ENCODE data around the gene MOSMO.

MOSMO gene

DNA sequence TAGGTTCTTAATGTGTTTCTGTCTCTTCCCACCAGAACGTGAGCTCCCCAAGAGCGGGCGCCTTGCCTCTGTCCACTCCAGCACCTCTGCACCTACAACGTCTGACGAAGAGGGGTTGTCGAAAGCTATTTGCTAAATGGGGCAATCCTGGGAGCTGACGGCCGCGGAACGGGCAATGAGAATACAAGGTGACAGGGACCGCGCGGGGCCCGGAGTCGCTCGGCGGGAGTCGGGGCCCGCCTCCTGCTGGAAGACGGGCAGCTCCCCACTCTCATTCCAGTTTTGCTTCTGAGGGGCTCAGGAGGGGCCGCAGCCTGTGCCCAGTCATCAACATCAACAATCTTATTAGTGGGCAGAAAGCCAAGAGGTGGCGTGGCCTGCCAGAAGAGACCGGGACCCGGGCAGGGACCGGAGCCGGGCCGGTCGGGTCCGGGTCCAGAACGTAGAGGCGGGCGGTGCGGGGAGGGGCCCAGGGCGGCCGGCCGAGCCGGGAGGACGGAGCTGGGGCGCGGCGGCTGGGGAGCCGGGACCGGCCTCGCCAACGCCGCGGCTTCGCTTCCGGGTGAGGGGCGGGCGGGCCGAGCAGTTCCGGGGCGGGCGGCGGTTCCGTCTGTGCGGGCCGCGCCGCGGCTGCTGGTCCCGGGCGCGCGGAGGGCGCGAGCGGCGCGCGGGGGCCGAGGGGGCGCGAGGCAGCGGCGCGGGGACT lies at the start of gene MOSMO:
MOSMO (plus strand) TSS at position 603 of the 706 bp plus-strand sequence. CDS start 191 bp downstream, outside the sequence.
- H3K27ac ChIP-seq: peak within 1 kb of the TSS; percentile 60
- TF ChIP-seq, protein P1, sequence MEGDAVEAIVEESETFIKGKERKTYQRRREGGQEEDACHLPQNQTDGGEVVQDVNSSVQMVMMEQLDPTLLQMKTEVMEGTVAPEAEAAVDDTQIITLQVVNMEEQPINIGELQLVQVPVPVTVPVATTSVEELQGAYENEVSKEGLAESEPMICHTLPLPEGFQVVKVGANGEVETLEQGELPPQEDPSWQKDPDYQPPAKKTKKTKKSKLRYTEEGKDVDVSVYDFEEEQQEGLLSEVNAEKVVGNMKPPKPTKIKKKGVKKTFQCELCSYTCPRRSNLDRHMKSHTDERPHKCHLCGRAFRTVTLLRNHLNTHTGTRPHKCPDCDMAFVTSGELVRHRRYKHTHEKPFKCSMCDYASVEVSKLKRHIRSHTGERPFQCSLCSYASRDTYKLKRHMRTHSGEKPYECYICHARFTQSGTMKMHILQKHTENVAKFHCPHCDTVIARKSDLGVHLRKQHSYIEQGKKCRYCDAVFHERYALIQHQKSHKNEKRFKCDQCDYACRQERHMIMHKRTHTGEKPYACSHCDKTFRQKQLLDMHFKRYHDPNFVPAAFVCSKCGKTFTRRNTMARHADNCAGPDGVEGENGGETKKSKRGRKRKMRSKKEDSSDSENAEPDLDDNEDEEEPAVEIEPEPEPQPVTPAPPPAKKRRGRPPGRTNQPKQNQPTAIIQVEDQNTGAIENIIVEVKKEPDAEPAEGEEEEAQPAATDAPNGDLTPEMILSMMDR (IDR thresholded peaks at IDR 0.05): no peak
- TF ChIP-seq ZFX (IDR thresholded peaks at IDR 0.05; ENCODE audit: borderline replicate concordance): no peak

DNA sequence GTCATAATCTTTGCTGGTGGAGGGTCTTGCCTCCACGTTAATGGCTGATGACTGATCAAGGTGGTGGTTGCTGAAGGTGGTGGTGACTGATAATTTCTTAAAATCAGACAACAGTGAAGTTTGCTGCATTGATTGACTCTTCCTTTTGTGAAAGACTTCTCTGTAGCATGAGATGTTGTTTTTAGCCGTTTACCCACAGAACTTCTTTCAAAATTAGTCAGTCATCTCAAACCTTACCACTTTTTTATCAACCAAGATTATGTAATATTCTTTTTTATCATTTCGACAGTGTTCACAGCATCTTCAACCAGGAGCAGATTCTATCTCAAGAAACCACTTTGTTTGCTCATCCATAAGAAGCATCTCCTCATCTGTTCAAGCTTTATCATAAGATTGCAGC lies 48.9 kb upstream of the MOSMO start:
- no peak overlapping the region for H3K27ac ChIP-seq
- TF ChIP-seq ZFX (IDR thresholded peaks at IDR 0.05; ENCODE audit: borderline replicate concordance): no peak
- TF ChIP-seq, protein P1 (IDR thresholded peaks at IDR 0.05): no peak

DNA sequence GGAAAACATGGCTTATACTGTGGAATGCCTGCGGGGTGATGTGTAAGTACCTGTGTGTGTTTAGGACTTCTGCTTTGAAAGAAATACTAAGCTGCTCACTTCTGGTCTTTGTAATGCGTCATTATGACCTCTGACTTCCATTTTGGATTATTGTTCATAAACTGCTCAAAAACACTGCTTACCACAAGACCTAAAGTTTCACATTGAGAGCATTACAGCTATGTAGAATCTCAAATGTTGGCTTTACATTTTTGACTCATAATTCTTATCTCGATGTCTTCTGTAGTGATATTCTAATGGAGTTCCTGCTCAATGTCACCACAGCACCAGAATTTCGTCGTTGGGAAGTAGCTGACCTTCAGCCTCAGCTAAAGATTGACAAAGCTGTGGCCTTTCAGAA lies 45.4 kb upstream of the MOSMO start:
- TF ChIP-seq ZFX (IDR thresholded peaks at IDR 0.05; ENCODE audit: borderline replicate concordance): no peak
- TF ChIP-seq, protein P1 (IDR thresholded peaks at IDR 0.05): no peak
- no peak overlapping the region for H3K27ac ChIP-seq

DNA sequence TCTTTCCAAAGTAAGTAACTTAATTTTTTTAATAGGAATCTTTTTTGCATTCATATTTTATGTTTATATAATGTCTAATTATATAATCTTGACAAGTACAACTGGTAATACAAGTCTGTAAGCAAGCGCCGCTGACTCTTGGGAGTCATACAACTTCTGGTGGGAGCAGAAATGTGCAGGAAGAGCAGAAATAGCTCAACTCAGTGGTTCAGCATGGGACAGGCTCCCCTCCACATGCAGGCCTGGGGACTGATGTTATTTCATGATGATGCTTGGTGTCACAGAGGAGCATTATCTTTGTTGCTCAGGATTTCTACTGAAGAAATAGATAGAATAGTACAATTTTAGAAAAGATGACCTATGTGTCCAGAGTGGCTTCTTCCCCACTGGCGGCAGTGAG lies 44.0 kb upstream of the MOSMO start:
- H3K27ac ChIP-seq: no peak overlapping the region
- no peak for TF ChIP-seq ZFX (IDR thresholded peaks at IDR 0.05; ENCODE audit: borderline replicate concordance)
- TF ChIP-seq, protein P1 (IDR thresholded peaks at IDR 0.05): no peak

DNA sequence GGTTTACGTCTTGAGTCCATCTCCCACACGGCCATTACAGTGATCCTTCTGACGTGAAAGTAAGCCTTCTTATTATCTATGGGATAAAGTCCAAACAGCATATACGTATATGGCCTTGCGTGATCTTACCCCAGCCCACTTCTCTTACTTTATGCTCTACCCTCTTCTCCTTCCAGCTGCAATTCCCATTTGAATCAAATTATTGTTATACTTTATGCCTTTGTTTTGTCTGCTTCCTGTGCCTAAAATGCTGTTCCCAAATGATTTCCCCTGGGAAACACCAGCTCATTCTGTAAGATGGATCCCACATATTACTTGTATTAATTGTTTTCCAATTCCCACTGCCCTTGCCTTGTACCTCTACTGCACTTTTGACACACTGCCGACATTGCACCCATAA lies 43.6 kb upstream of the MOSMO start:
- TF ChIP-seq, protein P1 (IDR thresholded peaks at IDR 0.05): no peak
- TF ChIP-seq ZFX (IDR thresholded peaks at IDR 0.05; ENCODE audit: borderline replicate concordance): no peak
- H3K27ac ChIP-seq: no peak overlapping the region

DNA sequence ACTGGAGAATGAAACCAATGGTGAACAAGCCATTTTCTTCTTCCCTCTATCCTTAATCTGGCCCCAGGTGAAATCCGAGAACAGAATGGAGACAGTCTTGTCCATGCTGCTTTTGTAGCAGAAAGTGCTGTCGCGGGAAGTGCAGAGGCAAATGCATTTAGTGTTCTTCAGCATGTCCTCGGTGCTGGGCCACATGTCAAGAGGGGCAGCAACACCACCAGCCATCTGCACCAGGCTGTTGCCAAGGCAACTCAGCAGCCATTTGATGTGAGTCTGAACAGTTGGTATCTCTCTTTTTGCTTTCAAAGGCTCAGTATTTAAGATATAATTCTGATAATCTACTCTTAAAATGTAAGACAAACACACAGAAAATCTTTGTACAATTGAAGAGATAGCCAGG lies 36.1 kb upstream of the MOSMO start:
- TF ChIP-seq, protein P1 (IDR thresholded peaks at IDR 0.05): no peak
- TF ChIP-seq ZFX (IDR thresholded peaks at IDR 0.05; ENCODE audit: borderline replicate concordance): no peak
- no peak overlapping the region for H3K27ac ChIP-seq

DNA sequence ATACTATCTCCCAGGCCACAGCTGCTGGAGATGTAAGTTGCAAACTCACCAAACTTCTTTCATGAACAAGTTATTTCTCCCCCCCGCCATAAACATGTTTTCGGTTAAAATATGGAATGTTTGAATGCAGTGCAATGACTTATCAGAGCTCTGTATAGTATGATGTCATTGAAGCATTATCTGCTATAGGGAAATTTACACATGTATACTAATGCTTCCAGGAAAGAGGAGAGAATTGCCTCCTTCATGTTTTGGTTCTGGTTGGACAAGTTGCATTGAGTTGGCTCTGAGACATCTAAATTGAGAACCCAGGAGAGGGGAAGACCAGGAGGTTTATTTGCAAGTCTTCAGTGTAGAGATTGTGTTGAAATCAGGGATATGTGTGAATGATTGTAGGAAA lies 34.0 kb upstream of the MOSMO start:
- TF ChIP-seq, protein P1 (IDR thresholded peaks at IDR 0.05): no peak
- no peak for TF ChIP-seq ZFX (IDR thresholded peaks at IDR 0.05; ENCODE audit: borderline replicate concordance)
- H3K27ac ChIP-seq: no peak overlapping the region

All from 22Rv1 (cell line).